Measurements from ENCODE around the gene EIF2AK3.
A peak's percentile ranks its signal among the peaks of the same experiment; 100 is the strongest.
"Not testable (repeated sequence)": the region's sequence is repeated elsewhere in the genome, so short reads cannot be mapped to it uniquely, and the experiment has no call there.

Gene EIF2AK3

DNA sequence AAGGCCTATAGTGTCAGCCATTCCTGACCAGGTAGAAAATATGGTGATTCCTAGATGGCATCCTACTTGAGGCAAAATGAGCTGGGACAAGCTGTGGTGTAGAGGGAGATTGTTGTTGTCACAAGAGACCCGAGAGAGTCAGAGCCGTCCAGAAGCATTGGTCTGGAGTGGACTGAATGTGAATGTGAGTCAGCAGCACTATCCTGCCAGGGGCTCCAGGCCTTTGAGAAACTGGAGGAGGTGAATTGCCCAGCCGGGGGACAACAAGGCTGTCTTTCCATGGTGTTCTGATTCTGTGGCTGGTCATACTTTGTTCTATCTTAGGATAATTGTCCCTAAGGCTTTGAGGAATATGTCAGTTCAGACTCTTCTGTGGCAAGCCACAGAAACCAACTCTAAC lies 29.4 kb upstream of the EIF2AK3 start:
- H3K4me3 ChIP-seq (replicated peaks; ENCODE audit: low read depth, low read length) = no peak overlapping the region
- no peak for TF ChIP-seq CTCF (IDR thresholded peaks at IDR 0.05; ENCODE audit: low read length, missing control alignments)
- DNase-seq (ENCODE audit: low read depth) = peak; percentile 37

DNA sequence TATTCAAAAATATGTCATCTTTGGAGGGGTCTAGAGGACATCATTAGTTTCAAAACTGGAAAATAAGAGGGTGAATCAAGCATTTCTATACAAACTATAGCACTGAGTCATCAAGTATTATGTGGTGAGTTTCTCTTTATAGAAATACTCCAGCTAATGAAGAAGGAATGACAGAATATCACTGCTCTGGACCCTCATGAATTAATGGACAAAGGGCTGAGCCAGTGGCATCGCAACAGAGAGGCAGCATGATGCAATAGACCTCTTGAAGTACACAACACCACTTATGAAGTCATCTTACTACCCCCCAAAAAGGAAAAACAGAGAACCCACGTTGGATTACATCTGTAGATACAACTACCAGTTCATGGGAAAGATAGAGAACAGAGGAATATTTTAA lies 27.4 kb upstream of the EIF2AK3 start:
- DNase-seq (ENCODE audit: low read depth) = peak; percentile 43
- no peak overlapping the region for H3K4me3 ChIP-seq (replicated peaks; ENCODE audit: low read depth, low read length)
- no peak for TF ChIP-seq CTCF (IDR thresholded peaks at IDR 0.05; ENCODE audit: low read length, missing control alignments)

GRCh38 chr2:88651646-88652045 lies 24.4 kb upstream of the EIF2AK3 start:
- TF ChIP-seq CTCF (IDR thresholded peaks at IDR 0.05; ENCODE audit: low read length, missing control alignments) = no peak

DNA sequence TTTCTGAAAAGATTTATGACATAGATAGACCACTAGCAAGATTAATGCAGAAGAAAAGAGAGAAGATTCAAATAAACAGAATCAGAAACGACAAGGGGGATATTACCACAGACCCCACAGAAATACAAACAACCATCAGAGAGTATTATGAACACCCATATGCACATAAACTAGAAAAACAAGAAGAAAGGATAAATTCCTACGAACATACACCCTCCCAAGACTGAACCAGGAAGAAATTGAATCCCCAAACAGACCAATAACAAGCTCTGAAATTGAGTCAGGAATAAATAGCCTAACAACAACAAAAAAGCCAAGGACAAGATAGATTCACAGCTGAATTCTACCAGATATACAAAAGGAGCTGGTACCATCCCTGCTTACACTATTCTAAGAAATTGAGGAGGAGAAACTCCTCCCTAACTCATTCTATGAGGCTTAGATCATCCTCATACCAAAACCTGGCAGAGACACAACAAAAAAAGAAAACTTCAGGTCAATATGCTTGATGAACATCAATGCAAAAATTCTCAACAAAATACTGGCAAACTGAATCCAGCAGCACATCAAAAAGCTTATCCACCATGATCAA lies 18.1 kb upstream of the EIF2AK3 start:
- not testable (repeated sequence) for H3K4me3 ChIP-seq (replicated peaks; ENCODE audit: low read depth, low read length); DNase-seq (ENCODE audit: low read depth)

More at GRCh38 chr2:88651646-88652045, 24.4 kb upstream of the EIF2AK3 start:
- DNase-seq (ENCODE audit: low read depth) = no peak
- H3K4me3 ChIP-seq (replicated peaks; ENCODE audit: low read depth, low read length) = no peak overlapping the region

DNA sequence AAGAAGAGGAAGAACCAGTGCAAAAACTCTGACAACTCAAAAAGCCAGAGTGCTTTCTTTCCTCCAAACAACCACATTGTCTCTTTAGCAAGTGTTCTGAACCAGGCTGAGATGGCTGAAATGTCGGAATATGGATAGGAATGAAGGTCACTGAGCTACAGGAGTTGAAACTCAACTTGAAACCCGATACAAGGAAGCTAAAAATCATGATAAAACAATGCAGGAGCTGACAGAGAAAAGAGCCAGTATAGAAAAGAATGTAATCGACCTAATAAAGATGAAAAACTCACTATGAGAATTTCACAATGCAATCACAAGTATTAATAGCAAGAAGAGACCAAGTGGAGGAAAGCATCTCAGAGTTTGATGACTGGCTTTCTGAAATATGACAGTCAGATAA lies 15.0 kb upstream of the EIF2AK3 start:
- TF ChIP-seq CTCF (IDR thresholded peaks at IDR 0.05; ENCODE audit: low read length, missing control alignments) = no peak
- DNase-seq (ENCODE audit: low read depth) = no peak
- no peak overlapping the region for H3K4me3 ChIP-seq (replicated peaks; ENCODE audit: low read depth, low read length)

- DNase-seq (ENCODE audit: low read depth) = no peak
- no peak for TF ChIP-seq CTCF (IDR thresholded peaks at IDR 0.05; ENCODE audit: low read length, missing control alignments)
Observed at GRCh38 chr2:88641330-88641729, 14.1 kb upstream of the EIF2AK3 start.

GRCh38 chr2:88639865-88640264 lies 12.6 kb upstream of the EIF2AK3 start:
- TF ChIP-seq CTCF (IDR thresholded peaks at IDR 0.05; ENCODE audit: low read length, missing control alignments) = no peak
- no peak overlapping the region for H3K4me3 ChIP-seq (replicated peaks; ENCODE audit: low read depth, low read length)
- DNase-seq (ENCODE audit: low read depth) = no peak

More at GRCh38 chr2:88641330-88641729, 14.1 kb upstream of the EIF2AK3 start:
- H3K4me3 ChIP-seq (replicated peaks; ENCODE audit: low read depth, low read length) = no peak overlapping the region

Measured in fibroblast of pulmonary artery (primary cell).